Measurements from ENCODE around the gene PPP2R2C. TPM values are rescaled to one million over a fixed set of nuclear protein-coding genes. Genes with fewer than 3 reads are reported as not detected.

PPP2R2C gene
- polyA plus RNA-seq, 1 donor from 2014 or later: 34.4 TPM

DNA sequence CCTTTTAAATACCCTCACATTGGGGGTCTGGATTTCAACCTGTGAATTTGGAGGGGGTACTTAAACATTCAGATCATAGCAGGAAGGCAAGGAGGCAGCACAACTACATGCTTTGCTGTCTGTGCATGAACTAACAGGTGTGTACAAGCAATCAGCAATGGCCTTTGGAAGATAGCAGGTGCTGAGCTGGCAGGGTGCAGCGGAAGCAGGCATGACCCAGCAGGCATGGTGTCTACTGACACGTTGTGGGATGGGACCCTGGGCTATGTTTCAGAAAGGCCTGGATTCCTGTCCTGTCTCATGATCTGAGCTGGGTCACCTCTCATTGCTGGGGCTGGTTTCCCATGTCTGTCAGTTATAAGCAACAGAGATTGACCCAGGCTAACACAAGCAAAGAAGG is 13.9 kb downstream of the PPP2R2C start:
- Histone ChIP-seq H3F3A (ENCODE audit: insufficient read depth, low read length, poor library complexity, severe bottlenecking) (no peaks in the 10 kb centered on the region), H3K79me2 (replicated peaks; ENCODE audit: insufficient read depth, low read length) (no peaks in the 10 kb centered on the region), H3K4me3 (ENCODE audit: low read length) (no peak overlapping the region), H3K27ac (ENCODE audit: low read length) (no peak overlapping the region), H3K9me2 (ENCODE audit: insufficient read depth, low read length) (no peaks in the 10 kb centered on the region), H2AFZ (ENCODE audit: low read depth, low read length) (no peak overlapping the region), H4K20me1 (ENCODE audit: insufficient read depth) (no peaks in the 10 kb centered on the region), H3K9me3 (ENCODE audit: low read length) (peaks cover 9% of the 10 kb centered on the region), H3K9ac (ENCODE audit: low read length) (no peak overlapping the region), H3K4me2 (ENCODE audit: low read length) (no peak overlapping the region), H3K27me3 (ENCODE audit: insufficient read depth, low read depth, low read length) (no peaks in the 10 kb centered on the region), H3K36me3 (ENCODE audit: insufficient read depth, low read length) (no peaks in the 10 kb centered on the region)
- no peak for TF ChIP-seq RAD21 (conservative IDR thresholded peaks at IDR 0.05)
- no peak for TF ChIP-seq SMC3 (conservative IDR thresholded peaks at IDR 0.05; ENCODE audit: poor library complexity)
- TF ChIP-seq, protein P1, sequence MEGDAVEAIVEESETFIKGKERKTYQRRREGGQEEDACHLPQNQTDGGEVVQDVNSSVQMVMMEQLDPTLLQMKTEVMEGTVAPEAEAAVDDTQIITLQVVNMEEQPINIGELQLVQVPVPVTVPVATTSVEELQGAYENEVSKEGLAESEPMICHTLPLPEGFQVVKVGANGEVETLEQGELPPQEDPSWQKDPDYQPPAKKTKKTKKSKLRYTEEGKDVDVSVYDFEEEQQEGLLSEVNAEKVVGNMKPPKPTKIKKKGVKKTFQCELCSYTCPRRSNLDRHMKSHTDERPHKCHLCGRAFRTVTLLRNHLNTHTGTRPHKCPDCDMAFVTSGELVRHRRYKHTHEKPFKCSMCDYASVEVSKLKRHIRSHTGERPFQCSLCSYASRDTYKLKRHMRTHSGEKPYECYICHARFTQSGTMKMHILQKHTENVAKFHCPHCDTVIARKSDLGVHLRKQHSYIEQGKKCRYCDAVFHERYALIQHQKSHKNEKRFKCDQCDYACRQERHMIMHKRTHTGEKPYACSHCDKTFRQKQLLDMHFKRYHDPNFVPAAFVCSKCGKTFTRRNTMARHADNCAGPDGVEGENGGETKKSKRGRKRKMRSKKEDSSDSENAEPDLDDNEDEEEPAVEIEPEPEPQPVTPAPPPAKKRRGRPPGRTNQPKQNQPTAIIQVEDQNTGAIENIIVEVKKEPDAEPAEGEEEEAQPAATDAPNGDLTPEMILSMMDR (IDR thresholded peaks at IDR 0.05; ENCODE audit: poor library complexity, severe bottlenecking): no peak
- no peak for TF ChIP-seq EZH2 (IDR thresholded peaks at IDR 0.05; ENCODE audit: borderline replicate concordance, insufficient read depth, low read length, poor library complexity, severe bottlenecking)
- no peak for TF ChIP-seq MXI1 (conservative IDR thresholded peaks at IDR 0.05; ENCODE audit: poor library complexity, severe bottlenecking)
- no peak for TF ChIP-seq EP300 (conservative IDR thresholded peaks at IDR 0.05; ENCODE audit: poor library complexity, severe bottlenecking)
- TF ChIP-seq POLR2AphosphoS5 (IDR thresholded peaks at IDR 0.05): no peak
- no peak for TF ChIP-seq TAF1 (IDR thresholded peaks at IDR 0.05; ENCODE audit: low read depth)
- TF ChIP-seq, protein P2, sequence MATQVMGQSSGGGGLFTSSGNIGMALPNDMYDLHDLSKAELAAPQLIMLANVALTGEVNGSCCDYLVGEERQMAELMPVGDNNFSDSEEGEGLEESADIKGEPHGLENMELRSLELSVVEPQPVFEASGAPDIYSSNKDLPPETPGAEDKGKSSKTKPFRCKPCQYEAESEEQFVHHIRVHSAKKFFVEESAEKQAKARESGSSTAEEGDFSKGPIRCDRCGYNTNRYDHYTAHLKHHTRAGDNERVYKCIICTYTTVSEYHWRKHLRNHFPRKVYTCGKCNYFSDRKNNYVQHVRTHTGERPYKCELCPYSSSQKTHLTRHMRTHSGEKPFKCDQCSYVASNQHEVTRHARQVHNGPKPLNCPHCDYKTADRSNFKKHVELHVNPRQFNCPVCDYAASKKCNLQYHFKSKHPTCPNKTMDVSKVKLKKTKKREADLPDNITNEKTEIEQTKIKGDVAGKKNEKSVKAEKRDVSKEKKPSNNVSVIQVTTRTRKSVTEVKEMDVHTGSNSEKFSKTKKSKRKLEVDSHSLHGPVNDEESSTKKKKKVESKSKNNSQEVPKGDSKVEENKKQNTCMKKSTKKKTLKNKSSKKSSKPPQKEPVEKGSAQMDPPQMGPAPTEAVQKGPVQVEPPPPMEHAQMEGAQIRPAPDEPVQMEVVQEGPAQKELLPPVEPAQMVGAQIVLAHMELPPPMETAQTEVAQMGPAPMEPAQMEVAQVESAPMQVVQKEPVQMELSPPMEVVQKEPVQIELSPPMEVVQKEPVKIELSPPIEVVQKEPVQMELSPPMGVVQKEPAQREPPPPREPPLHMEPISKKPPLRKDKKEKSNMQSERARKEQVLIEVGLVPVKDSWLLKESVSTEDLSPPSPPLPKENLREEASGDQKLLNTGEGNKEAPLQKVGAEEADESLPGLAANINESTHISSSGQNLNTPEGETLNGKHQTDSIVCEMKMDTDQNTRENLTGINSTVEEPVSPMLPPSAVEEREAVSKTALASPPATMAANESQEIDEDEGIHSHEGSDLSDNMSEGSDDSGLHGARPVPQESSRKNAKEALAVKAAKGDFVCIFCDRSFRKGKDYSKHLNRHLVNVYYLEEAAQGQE (IDR thresholded peaks at IDR 0.05; ENCODE audit: borderline replicate concordance): no peak

DNA sequence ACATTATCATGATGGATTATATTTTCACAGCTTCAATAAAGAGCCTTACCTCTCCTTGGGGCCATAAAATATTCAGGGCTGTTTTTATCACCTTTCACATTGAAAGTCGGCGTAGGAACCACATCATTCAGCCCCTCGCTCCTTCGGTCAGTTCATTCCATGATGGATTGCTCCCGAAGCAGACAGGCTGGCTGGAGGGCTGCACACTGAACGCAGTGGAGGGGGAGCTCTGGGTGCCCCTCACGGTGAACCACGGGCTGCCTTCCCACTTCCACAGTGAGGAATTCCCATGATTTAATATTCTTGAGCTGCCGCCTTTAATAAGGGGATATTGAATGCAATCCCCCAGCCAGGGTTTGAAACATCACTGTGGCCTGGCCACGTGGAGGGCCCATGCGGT is 16.0 kb downstream of the PPP2R2C start:
- Histone ChIP-seq H3K9me2 (ENCODE audit: insufficient read depth, low read length) (no peaks in the 10 kb centered on the region), H3K9me3 (ENCODE audit: low read length) (peaks cover 9% of the 10 kb centered on the region), H3K79me2 (replicated peaks; ENCODE audit: insufficient read depth, low read length) (no peaks in the 10 kb centered on the region), H3K9ac (ENCODE audit: low read length) (no peak overlapping the region), H3K4me2 (ENCODE audit: low read length) (no peak overlapping the region), H3K4me3 (ENCODE audit: low read length) (no peak overlapping the region), H3F3A (ENCODE audit: insufficient read depth, low read length, poor library complexity, severe bottlenecking) (no peaks in the 10 kb centered on the region), H3K27ac (ENCODE audit: low read length) (no peak overlapping the region), H2AFZ (ENCODE audit: low read depth, low read length) (no peak overlapping the region), H4K20me1 (ENCODE audit: insufficient read depth) (no peaks in the 10 kb centered on the region), H3K36me3 (ENCODE audit: insufficient read depth, low read length) (no peaks in the 10 kb centered on the region), H3K27me3 (ENCODE audit: insufficient read depth, low read depth, low read length) (no peaks in the 10 kb centered on the region)
- no peak for TF ChIP-seq MXI1 (conservative IDR thresholded peaks at IDR 0.05; ENCODE audit: poor library complexity, severe bottlenecking)
- no peak for TF ChIP-seq EP300 (conservative IDR thresholded peaks at IDR 0.05; ENCODE audit: poor library complexity, severe bottlenecking)
- no peak for TF ChIP-seq TAF1 (IDR thresholded peaks at IDR 0.05; ENCODE audit: low read depth)
- TF ChIP-seq, protein P2 (IDR thresholded peaks at IDR 0.05; ENCODE audit: borderline replicate concordance): no peak
- no peak for TF ChIP-seq POLR2AphosphoS5 (IDR thresholded peaks at IDR 0.05)
- no peak for TF ChIP-seq RAD21 (conservative IDR thresholded peaks at IDR 0.05)
- no peak for TF ChIP-seq EZH2 (IDR thresholded peaks at IDR 0.05; ENCODE audit: borderline replicate concordance, insufficient read depth, low read length, poor library complexity, severe bottlenecking)
